ENCODE results near the gene DTNB.

- TF ChIP-seq, protein P1, sequence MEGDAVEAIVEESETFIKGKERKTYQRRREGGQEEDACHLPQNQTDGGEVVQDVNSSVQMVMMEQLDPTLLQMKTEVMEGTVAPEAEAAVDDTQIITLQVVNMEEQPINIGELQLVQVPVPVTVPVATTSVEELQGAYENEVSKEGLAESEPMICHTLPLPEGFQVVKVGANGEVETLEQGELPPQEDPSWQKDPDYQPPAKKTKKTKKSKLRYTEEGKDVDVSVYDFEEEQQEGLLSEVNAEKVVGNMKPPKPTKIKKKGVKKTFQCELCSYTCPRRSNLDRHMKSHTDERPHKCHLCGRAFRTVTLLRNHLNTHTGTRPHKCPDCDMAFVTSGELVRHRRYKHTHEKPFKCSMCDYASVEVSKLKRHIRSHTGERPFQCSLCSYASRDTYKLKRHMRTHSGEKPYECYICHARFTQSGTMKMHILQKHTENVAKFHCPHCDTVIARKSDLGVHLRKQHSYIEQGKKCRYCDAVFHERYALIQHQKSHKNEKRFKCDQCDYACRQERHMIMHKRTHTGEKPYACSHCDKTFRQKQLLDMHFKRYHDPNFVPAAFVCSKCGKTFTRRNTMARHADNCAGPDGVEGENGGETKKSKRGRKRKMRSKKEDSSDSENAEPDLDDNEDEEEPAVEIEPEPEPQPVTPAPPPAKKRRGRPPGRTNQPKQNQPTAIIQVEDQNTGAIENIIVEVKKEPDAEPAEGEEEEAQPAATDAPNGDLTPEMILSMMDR (IDR thresholded peaks at IDR 0.05), result no peak
- no peak for TF ChIP-seq POLR2A (IDR thresholded peaks at IDR 0.05)
These were observed 138.9 kb downstream of the DTNB start for GRCh38 chr2:25534455-25534854.
